ENCODE data around the gene AGAP3. TPM values are rescaled to one million over a fixed set of nuclear protein-coding genes. Genes with fewer than 3 reads are reported as not detected.

The AGAP3 gene
- total and polyA plus RNA-seq, 2 donors (not counting 1 experiment from before 2014, with no cell fraction given), result 32.9 to 34.2 TPM

DNA sequence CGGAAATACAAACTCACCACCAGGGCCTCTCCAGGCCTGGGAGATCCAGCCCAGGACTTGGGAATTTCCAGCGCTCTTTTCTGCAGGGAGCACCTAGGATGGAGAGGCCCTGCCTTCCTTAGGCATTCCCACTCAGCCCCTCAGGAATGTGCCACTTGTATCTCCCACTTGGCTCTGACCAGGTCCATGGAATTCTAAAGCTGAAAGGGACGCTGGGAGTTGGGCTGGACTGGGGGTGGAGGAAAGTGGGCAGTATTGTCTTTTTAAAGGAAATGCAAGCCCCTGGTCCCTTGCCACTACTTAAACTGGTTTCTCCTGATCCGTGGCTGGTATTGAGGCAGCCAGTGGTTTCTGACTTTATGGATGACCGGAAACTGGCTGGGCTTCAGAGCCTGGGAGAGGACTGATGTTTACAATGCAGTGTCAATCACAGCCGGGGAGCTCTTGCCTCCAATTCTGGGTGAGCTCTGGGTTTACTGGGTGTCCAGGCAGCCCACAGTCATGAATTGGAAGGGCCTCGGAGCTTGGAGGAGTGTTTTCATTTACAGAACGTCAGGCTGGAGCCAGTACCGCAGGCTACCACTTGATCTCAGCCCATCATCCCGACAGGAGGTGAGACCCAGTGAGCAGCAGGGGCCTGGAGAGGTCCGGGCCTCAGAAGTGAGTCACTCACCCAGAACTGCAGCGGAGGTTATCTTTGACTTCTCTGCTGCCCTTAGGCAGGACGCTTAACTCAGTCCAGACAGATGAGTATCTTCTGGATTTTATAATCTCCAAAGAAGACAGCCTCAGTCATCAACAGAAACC, 27.3 kb downstream of the AGAP3 start:
- Histone ChIP-seq H3K9ac (ENCODE audit: insufficient read depth, low read length) (no peak overlapping the region), H3K4me1 (ENCODE audit: control insufficient read depth, extremely low read depth, insufficient read depth, low read length) (peaks cover 19% of the 10 kb centered on the region), H3K36me3 (ENCODE audit: control insufficient read depth, insufficient read depth, low read length) (peaks cover 2% of the 10 kb centered on the region), H3K27me3 (ENCODE audit: control insufficient read depth, insufficient read depth, low read length) (no peaks in the 10 kb centered on the region), H3K4me3 (replicated peaks in 1 of 4; ENCODE audit: control extremely low read depth in 1 of 4, insufficient read depth in 1 of 4, low read depth in 3 of 4, low read length in 4 of 4) (no peak overlapping the region), H3K4me2 (ENCODE audit: extremely low read depth, insufficient read depth, low read length) (peak overlapping the region; percentile 40), H3K79me2 (ENCODE audit: control insufficient read depth, insufficient read depth, low read length) (peaks cover 25% of the 10 kb centered on the region), H3K9me3 (ENCODE audit: control insufficient read depth, insufficient read depth, low read depth, low read length) (no peaks in the 10 kb centered on the region), H4K20me1 (ENCODE audit: control insufficient read depth, extremely low read depth, insufficient read depth, low read length) (no peaks in the 10 kb centered on the region), H3K27ac (ENCODE audit: insufficient read depth, low read length) (peak overlapping the region; percentile 59), H2AFZ (ENCODE audit: low read length) (no peak overlapping the region)
- TF ChIP-seq, protein P1, sequence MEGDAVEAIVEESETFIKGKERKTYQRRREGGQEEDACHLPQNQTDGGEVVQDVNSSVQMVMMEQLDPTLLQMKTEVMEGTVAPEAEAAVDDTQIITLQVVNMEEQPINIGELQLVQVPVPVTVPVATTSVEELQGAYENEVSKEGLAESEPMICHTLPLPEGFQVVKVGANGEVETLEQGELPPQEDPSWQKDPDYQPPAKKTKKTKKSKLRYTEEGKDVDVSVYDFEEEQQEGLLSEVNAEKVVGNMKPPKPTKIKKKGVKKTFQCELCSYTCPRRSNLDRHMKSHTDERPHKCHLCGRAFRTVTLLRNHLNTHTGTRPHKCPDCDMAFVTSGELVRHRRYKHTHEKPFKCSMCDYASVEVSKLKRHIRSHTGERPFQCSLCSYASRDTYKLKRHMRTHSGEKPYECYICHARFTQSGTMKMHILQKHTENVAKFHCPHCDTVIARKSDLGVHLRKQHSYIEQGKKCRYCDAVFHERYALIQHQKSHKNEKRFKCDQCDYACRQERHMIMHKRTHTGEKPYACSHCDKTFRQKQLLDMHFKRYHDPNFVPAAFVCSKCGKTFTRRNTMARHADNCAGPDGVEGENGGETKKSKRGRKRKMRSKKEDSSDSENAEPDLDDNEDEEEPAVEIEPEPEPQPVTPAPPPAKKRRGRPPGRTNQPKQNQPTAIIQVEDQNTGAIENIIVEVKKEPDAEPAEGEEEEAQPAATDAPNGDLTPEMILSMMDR (conservative IDR thresholded peaks at IDR 0.05 in 1 of 2, IDR thresholded peaks at IDR 0.05 in 1 of 2; ENCODE audit: low read depth in 1 of 2, low read length in 2 of 2), result no peak
- TF ChIP-seq EZH2 (IDR thresholded peaks at IDR 0.05; ENCODE audit: low read length, missing control alignments), result no peak
- peak; percentile 48 to 98 for DNase-seq (ENCODE audit: low read depth in 2 of 2)

DNA sequence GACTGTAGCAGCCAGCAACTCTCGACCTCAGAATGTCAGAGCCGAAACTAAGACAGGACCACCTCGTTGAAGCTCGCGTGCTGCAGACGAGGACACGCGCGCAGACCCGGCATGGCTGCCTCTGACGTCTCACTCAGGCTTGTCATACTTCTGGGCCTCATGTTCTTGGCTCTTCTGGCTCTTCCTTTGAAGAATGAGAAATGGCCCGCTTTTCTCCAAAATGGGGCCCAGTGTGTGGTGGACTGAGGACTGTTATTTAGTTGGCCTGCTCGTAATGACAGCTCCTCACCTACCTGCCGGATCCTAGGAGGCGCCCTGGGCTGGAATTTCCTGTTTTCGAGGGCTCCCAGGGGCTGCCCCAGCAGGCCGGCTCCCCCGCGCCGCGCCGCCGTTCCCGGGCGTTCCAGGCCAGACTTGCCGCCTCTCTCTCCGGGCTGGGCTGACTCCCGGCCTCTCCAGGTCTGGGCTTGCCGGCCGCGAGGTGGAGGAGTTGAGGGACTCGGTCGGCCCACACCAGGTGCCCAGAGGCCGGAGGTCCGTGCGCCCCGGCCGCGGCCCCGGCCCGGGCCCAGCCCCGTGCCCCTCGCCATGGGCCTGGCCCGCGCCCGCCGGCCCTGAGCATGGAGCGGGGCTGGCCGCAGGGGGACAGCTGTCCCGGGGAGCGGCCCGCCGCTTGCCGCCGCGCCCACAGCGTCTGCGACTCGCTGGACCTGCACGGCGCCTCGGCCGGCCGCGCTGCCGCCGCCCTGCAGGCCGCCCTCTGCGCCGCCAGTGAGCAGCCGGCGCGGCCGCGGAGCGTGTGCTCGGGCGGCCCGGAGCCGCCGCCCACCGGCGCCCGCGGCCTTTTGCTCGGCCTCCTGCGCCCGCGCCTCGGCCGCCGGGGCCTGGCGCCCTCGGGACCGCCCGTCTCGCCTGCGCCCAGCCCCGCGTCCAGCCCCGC, 28.1 kb downstream of the AGAP3 start:
- Histone ChIP-seq H4K20me1 (ENCODE audit: control insufficient read depth, extremely low read depth, insufficient read depth, low read length) (no peaks in the 10 kb centered on the region), H2AFZ (ENCODE audit: low read length) (no peak overlapping the region), H3K4me1 (ENCODE audit: control insufficient read depth, extremely low read depth, insufficient read depth, low read length) (peaks cover 16% of the 10 kb centered on the region), H3K79me2 (ENCODE audit: control insufficient read depth, insufficient read depth, low read length) (peaks cover 25% of the 10 kb centered on the region), H3K36me3 (ENCODE audit: control insufficient read depth, insufficient read depth, low read length) (peaks cover 8% of the 10 kb centered on the region), H3K9me3 (ENCODE audit: control insufficient read depth, insufficient read depth, low read depth, low read length) (no peaks in the 10 kb centered on the region), H3K27ac (ENCODE audit: insufficient read depth, low read length) (peak overlapping the region; percentile 59), H3K4me2 (ENCODE audit: extremely low read depth, insufficient read depth, low read length) (peak overlapping the region; percentile 40), H3K27me3 (ENCODE audit: control insufficient read depth, insufficient read depth, low read length) (no peaks in the 10 kb centered on the region), H3K9ac (ENCODE audit: insufficient read depth, low read length) (peak overlapping the region; percentile 7), H3K4me3 (replicated peaks in 1 of 4; ENCODE audit: control extremely low read depth in 1 of 4, insufficient read depth in 1 of 4, low read depth in 3 of 4, low read length in 4 of 4) (no peak overlapping the region)
- no peak for TF ChIP-seq EZH2 (IDR thresholded peaks at IDR 0.05; ENCODE audit: low read length, missing control alignments)
- TF ChIP-seq, protein P1 (conservative IDR thresholded peaks at IDR 0.05 in 1 of 2, IDR thresholded peaks at IDR 0.05 in 1 of 2; ENCODE audit: low read depth in 1 of 2, low read length in 2 of 2), result no peak
- DNase-seq (ENCODE audit: low read depth in 2 of 2), result peak; percentile 12 to 44

Data from fibroblast of lung (primary cell).